ENCODE measurements around the gene PDZD8. TPM values are rescaled to one million over a fixed set of nuclear protein-coding genes. Genes with fewer than 3 reads are reported as not detected.
A peak's percentile ranks its signal among the peaks of the same experiment; 100 is the strongest.

Gene PDZD8
- total and polyA plus RNA-seq, 2 donors (not counting 1 experiment from before 2014, with no cell fraction given), result 15.4 to 34.6 TPM

GRCh38 chr10:117382861-117383260, 7.6 kb upstream of the PDZD8 start:
- no peaks in the 10 kb centered on the region for H3K9me3 ChIP-seq (ENCODE audit: control insufficient read depth, insufficient read depth, low read depth, low read length)
- no peak overlapping the region for H3K9ac ChIP-seq (ENCODE audit: insufficient read depth, low read length)
- H3K79me2 ChIP-seq (ENCODE audit: control insufficient read depth, insufficient read depth, low read length), result no peaks in the 10 kb centered on the region
- peaks cover 7% of the 10 kb centered on the region for H3K27me3 ChIP-seq (ENCODE audit: control insufficient read depth, insufficient read depth, low read length)
- no peak overlapping the region for H3K4me3 ChIP-seq (replicated peaks in 1 of 4; ENCODE audit: control extremely low read depth in 1 of 4, insufficient read depth in 1 of 4, low read depth in 3 of 4, low read length in 4 of 4)
- no peak overlapping the region for H3K27ac ChIP-seq (ENCODE audit: insufficient read depth, low read length)
- H3K4me2 ChIP-seq (ENCODE audit: extremely low read depth, insufficient read depth, low read length), result no peak overlapping the region
- H3K4me1 ChIP-seq (ENCODE audit: control insufficient read depth, extremely low read depth, insufficient read depth, low read length), result no peaks in the 10 kb centered on the region
- TF ChIP-seq EZH2 (IDR thresholded peaks at IDR 0.05; ENCODE audit: low read length, missing control alignments) (no peak), CTCF (conservative IDR thresholded peaks at IDR 0.05 in 1 of 2, IDR thresholded peaks at IDR 0.05 in 1 of 2; ENCODE audit: low read depth in 1 of 2, low read length in 2 of 2) (no peak)
- H3K36me3 ChIP-seq (ENCODE audit: control insufficient read depth, insufficient read depth, low read length), result no peaks in the 10 kb centered on the region
- H2AFZ ChIP-seq (ENCODE audit: low read length), result no peak overlapping the region
- H4K20me1 ChIP-seq (ENCODE audit: control insufficient read depth, extremely low read depth, insufficient read depth, low read length), result no peaks in the 10 kb centered on the region
- no peak for DNase-seq (ENCODE audit: low read depth in 2 of 2)

- Histone ChIP-seq H3K9me3 (ENCODE audit: control insufficient read depth, insufficient read depth, low read depth, low read length) (no peaks in the 10 kb centered on the region), H3K4me2 (ENCODE audit: extremely low read depth, insufficient read depth, low read length) (peak overlapping the region; percentile 98), H3K4me3 (replicated peaks in 1 of 4; ENCODE audit: control extremely low read depth in 1 of 4, insufficient read depth in 1 of 4, low read depth in 3 of 4, low read length in 4 of 4) (peak overlapping the region; percentile 68 to 92 (median 82)), H4K20me1 (ENCODE audit: control insufficient read depth, extremely low read depth, insufficient read depth, low read length) (peaks cover 3% of the 10 kb centered on the region), H3K4me1 (ENCODE audit: control insufficient read depth, extremely low read depth, insufficient read depth, low read length) (peaks cover 3% of the 10 kb centered on the region), H2AFZ (ENCODE audit: low read length) (peak overlapping the region; percentile 24), H3K27me3 (ENCODE audit: control insufficient read depth, insufficient read depth, low read length) (peaks cover 5% of the 10 kb centered on the region), H3K27ac (ENCODE audit: insufficient read depth, low read length) (peak overlapping the region; percentile 86), H3K9ac (ENCODE audit: insufficient read depth, low read length) (peak overlapping the region; percentile 93), H3K36me3 (ENCODE audit: control insufficient read depth, insufficient read depth, low read length) (no peaks in the 10 kb centered on the region), H3K79me2 (ENCODE audit: control insufficient read depth, insufficient read depth, low read length) (peaks cover 47% of the 10 kb centered on the region)
- TF ChIP-seq CTCF (conservative IDR thresholded peaks at IDR 0.05 in 1 of 2, IDR thresholded peaks at IDR 0.05 in 1 of 2; ENCODE audit: low read depth in 1 of 2, low read length in 2 of 2), result no peak
- TF ChIP-seq EZH2 (IDR thresholded peaks at IDR 0.05; ENCODE audit: low read length, missing control alignments), result no peak
- peak; percentile 42 to 56 for DNase-seq (ENCODE audit: low read depth in 2 of 2)
These were observed 507 bp downstream of the PDZD8 start for GRCh38 chr10:117374506-117375359.

GRCh38 chr10:117373823-117374505, 1.3 kb downstream of the PDZD8 start:
- H4K20me1 ChIP-seq (ENCODE audit: control insufficient read depth, extremely low read depth, insufficient read depth, low read length), result peaks cover 3% of the 10 kb centered on the region
- no peaks in the 10 kb centered on the region for H3K36me3 ChIP-seq (ENCODE audit: control insufficient read depth, insufficient read depth, low read length)
- peaks cover 3% of the 10 kb centered on the region for H3K4me1 ChIP-seq (ENCODE audit: control insufficient read depth, extremely low read depth, insufficient read depth, low read length)
- H3K4me2 ChIP-seq (ENCODE audit: extremely low read depth, insufficient read depth, low read length), result peak overlapping the region; percentile 98
- H3K9me3 ChIP-seq (ENCODE audit: control insufficient read depth, insufficient read depth, low read depth, low read length), result no peaks in the 10 kb centered on the region
- TF ChIP-seq EZH2 (IDR thresholded peaks at IDR 0.05; ENCODE audit: low read length, missing control alignments), result no peak
- no peak for TF ChIP-seq CTCF (conservative IDR thresholded peaks at IDR 0.05 in 1 of 2, IDR thresholded peaks at IDR 0.05 in 1 of 2; ENCODE audit: low read depth in 1 of 2, low read length in 2 of 2)
- peak overlapping the region; percentile 24 for H2AFZ ChIP-seq (ENCODE audit: low read length)
- H3K79me2 ChIP-seq (ENCODE audit: control insufficient read depth, insufficient read depth, low read length), result peaks cover 52% of the 10 kb centered on the region
- peak overlapping the region; percentile 93 for H3K9ac ChIP-seq (ENCODE audit: insufficient read depth, low read length)
- H3K4me3 ChIP-seq (replicated peaks in 1 of 4; ENCODE audit: control extremely low read depth in 1 of 4, insufficient read depth in 1 of 4, low read depth in 3 of 4, low read length in 4 of 4), result peak overlapping the region; percentile 68 to 92 (median 82)
- H3K27me3 ChIP-seq (ENCODE audit: control insufficient read depth, insufficient read depth, low read length), result peaks cover 4% of the 10 kb centered on the region
- peak; percentile 49 to 51 for DNase-seq (ENCODE audit: low read depth in 2 of 2)
- peak overlapping the region; percentile 86 for H3K27ac ChIP-seq (ENCODE audit: insufficient read depth, low read length)

Data from fibroblast of lung (primary cell).